ENCODE results near the gene METRNL.

The METRNL gene

GRCh38 chr17:83034525-83034924 is 44.9 kb upstream of the METRNL start:
- H3K4me1 ChIP-seq (ENCODE audit: low read depth, poor library complexity, severe bottlenecking): no peaks in the 10 kb centered on the region
- TF ChIP-seq CTCF (conservative IDR thresholded peaks at IDR 0.05; ENCODE audit: low read depth, low read length): no peak
- no peaks in the 10 kb centered on the region for H3K79me2 ChIP-seq (ENCODE audit: insufficient read depth, low read depth)
- H3K36me3 ChIP-seq (ENCODE audit: insufficient read depth): no peaks in the 10 kb centered on the region
- H4K20me1 ChIP-seq (ENCODE audit: insufficient read depth): no peaks in the 10 kb centered on the region
- H3K27ac ChIP-seq: no peak overlapping the region
- H3K4me3 ChIP-seq (IDR thresholded peaks at IDR 0.05; ENCODE audit: insufficient read depth, low read depth, low read length): no peak overlapping the region
- H3K27me3 ChIP-seq (ENCODE audit: insufficient read depth, low read depth): no peaks in the 10 kb centered on the region
- H3K4me2 ChIP-seq: no peak overlapping the region
- no peak overlapping the region for H3K9ac ChIP-seq
- H2AFZ ChIP-seq (ENCODE audit: low read depth): no peak overlapping the region

GRCh38 chr17:83035722-83036121 is 43.7 kb upstream of the METRNL start:
- H3K4me3 ChIP-seq (IDR thresholded peaks at IDR 0.05; ENCODE audit: insufficient read depth, low read depth, low read length): no peak overlapping the region
- no peak overlapping the region for H3K27ac ChIP-seq
- no peaks in the 10 kb centered on the region for H3K4me1 ChIP-seq (ENCODE audit: low read depth, poor library complexity, severe bottlenecking)
- TF ChIP-seq CTCF (conservative IDR thresholded peaks at IDR 0.05; ENCODE audit: low read depth, low read length): no peak
- no peaks in the 10 kb centered on the region for H3K79me2 ChIP-seq (ENCODE audit: insufficient read depth, low read depth)
- H4K20me1 ChIP-seq (ENCODE audit: insufficient read depth): no peaks in the 10 kb centered on the region
- no peaks in the 10 kb centered on the region for H3K27me3 ChIP-seq (ENCODE audit: insufficient read depth, low read depth)
- H3K9ac ChIP-seq: no peak overlapping the region
- H3K36me3 ChIP-seq (ENCODE audit: insufficient read depth): no peaks in the 10 kb centered on the region
- H3K4me2 ChIP-seq: no peak overlapping the region
- no peak overlapping the region for H2AFZ ChIP-seq (ENCODE audit: low read depth)

- Histone ChIP-seq H3K4me1 (ENCODE audit: low read depth, poor library complexity, severe bottlenecking) (no peaks in the 10 kb centered on the region), H3K27me3 (ENCODE audit: insufficient read depth, low read depth) (no peaks in the 10 kb centered on the region), H4K20me1 (ENCODE audit: insufficient read depth) (no peaks in the 10 kb centered on the region), H3K4me3 (IDR thresholded peaks at IDR 0.05; ENCODE audit: insufficient read depth, low read depth, low read length) (no peak overlapping the region), H3K36me3 (ENCODE audit: insufficient read depth) (no peaks in the 10 kb centered on the region), H2AFZ (ENCODE audit: low read depth) (no peak overlapping the region), H3K27ac (no peak overlapping the region), H3K4me2 (no peak overlapping the region), H3K79me2 (ENCODE audit: insufficient read depth, low read depth) (no peaks in the 10 kb centered on the region), H3K9ac (no peak overlapping the region)
- no peak for TF ChIP-seq CTCF (conservative IDR thresholded peaks at IDR 0.05; ENCODE audit: low read depth, low read length)
Measured at GRCh38 chr17:83036193-83036592, 43.2 kb upstream of the METRNL start.

- H4K20me1 ChIP-seq (ENCODE audit: insufficient read depth): no peaks in the 10 kb centered on the region
- H3K4me1 ChIP-seq (ENCODE audit: low read depth, poor library complexity, severe bottlenecking): no peaks in the 10 kb centered on the region
- no peaks in the 10 kb centered on the region for H3K79me2 ChIP-seq (ENCODE audit: insufficient read depth, low read depth)
- no peak overlapping the region for H3K4me3 ChIP-seq (IDR thresholded peaks at IDR 0.05; ENCODE audit: insufficient read depth, low read depth, low read length)
- no peak for TF ChIP-seq CTCF (conservative IDR thresholded peaks at IDR 0.05; ENCODE audit: low read depth, low read length)
- H3K27ac ChIP-seq: no peak overlapping the region
- H3K4me2 ChIP-seq: no peak overlapping the region
- H2AFZ ChIP-seq (ENCODE audit: low read depth): no peak overlapping the region
- no peaks in the 10 kb centered on the region for H3K36me3 ChIP-seq (ENCODE audit: insufficient read depth)
- no peak overlapping the region for H3K9ac ChIP-seq
- H3K27me3 ChIP-seq (ENCODE audit: insufficient read depth, low read depth): no peaks in the 10 kb centered on the region
Measured at GRCh38 chr17:83036666-83037065, 42.7 kb upstream of the METRNL start.

Measured in KMS-11 (cell line).